H9 (cell line): ENCODE results near the gene PALS2. TPM values are rescaled to one million over a fixed set of nuclear protein-coding genes. Genes with fewer than 3 reads are reported as not detected.
A peak's percentile ranks its signal among the peaks of the same experiment; 100 is the strongest.

ENCODE experiments used
- DNase-seq: peaks from one replicate; pipeline ENCODE4 v3.0.0-alpha.2; 2017
- H2AFZ ChIP-seq: one replicate; pipeline ENCODE4 v1.6.1; 2013; ENCODE audit warnings: mild to moderate bottlenecking, low read length, control low read depth, moderate library complexity
- H2AK5ac ChIP-seq: 2 replicates; pipeline ENCODE4 v1.6.1; 2013; ENCODE audit warnings: low read length, control low read depth, mixed read lengths; ENCODE audit not compliant: insufficient read length
- H2BK120ac ChIP-seq: one replicate; pipeline ENCODE4 v1.6.1; 2013; ENCODE audit warnings: low read depth, mild to moderate bottlenecking, low read length, control low read depth, inconsistent platforms; ENCODE audit not compliant: poor library complexity, severe bottlenecking
- H2BK12ac ChIP-seq: 2 replicates; pipeline ENCODE4 v1.6.1; 2013; ENCODE audit warnings: low read length, control low read depth, mixed read lengths, low read depth; ENCODE audit not compliant: insufficient read length
- H2BK15ac ChIP-seq: 2 replicates; pipeline ENCODE4 v1.6.1; 2013; ENCODE audit warnings: low read depth, low read length, control low read depth
- H2BK20ac ChIP-seq: one replicate; pipeline ENCODE4 v1.6.1; 2013; ENCODE audit warnings: low read depth, mild to moderate bottlenecking, low read length, control low read depth, inconsistent platforms; ENCODE audit not compliant: poor library complexity, severe bottlenecking
- H2BK5ac ChIP-seq: 2 replicates; pipeline ENCODE4 v1.6.1; 2013; ENCODE audit warnings: low read length, control low read depth, mixed read lengths; ENCODE audit not compliant: insufficient read length
- H3K14ac ChIP-seq: 2 replicates; pipeline ENCODE4 v1.6.1; 2013; ENCODE audit warnings: low read length, control low read depth; ENCODE audit not compliant: insufficient read depth
- H3K18ac ChIP-seq: 2 replicates; pipeline ENCODE4 v1.6.1; 2013; ENCODE audit warnings: low read depth, mild to moderate bottlenecking, mixed read lengths, low read length, control low read depth; ENCODE audit not compliant: insufficient read length
- H3K23ac ChIP-seq: 2 replicates; pipeline ENCODE4 v1.6.1; 2013; ENCODE audit warnings: low read length, control low read depth, mixed read lengths, low read depth; ENCODE audit not compliant: insufficient read length
- H3K23me2 ChIP-seq: 2 replicates; pipeline ENCODE4 v1.6.1; 2013; ENCODE audit warnings: low read depth, mild to moderate bottlenecking, mixed read lengths, low read length, control low read depth; ENCODE audit not compliant: insufficient read length, poor library complexity, severe bottlenecking
- H3K27ac ChIP-seq: 2 replicates; pipeline ENCODE4 v1.5.1; 2013; ENCODE audit warnings: low read length, control low read depth, mixed read lengths, low read depth; ENCODE audit not compliant: insufficient read length
- H3K27me3 ChIP-seq: 2 replicates; pipeline ENCODE4 v1.6.1; 2013; ENCODE audit warnings: low read length, control low read depth, inconsistent platforms; ENCODE audit not compliant: insufficient read depth
- H3K4ac ChIP-seq: 2 replicates; pipeline ENCODE4 v1.6.1; 2013; ENCODE audit warnings: low read depth, mild to moderate bottlenecking, control low read depth, inconsistent platforms, low read length, moderate library complexity
- H3K4me1 ChIP-seq: 2 replicates; pipeline ENCODE4 v1.6.1; 2013; ENCODE audit warnings: low read length, control low read depth, inconsistent platforms; ENCODE audit not compliant: insufficient read depth
- H3K4me2 ChIP-seq: 2 replicates; pipeline ENCODE4 v1.6.1; 2013; ENCODE audit warnings: low read length, control low read depth, mixed read lengths; ENCODE audit not compliant: insufficient read length, insufficient read depth
- H3K56ac ChIP-seq: 2 replicates; pipeline ENCODE4 v1.6.1; 2013; ENCODE audit warnings: low read depth, mild to moderate bottlenecking, mixed read lengths, low read length, control low read depth; ENCODE audit not compliant: insufficient read length
- H3K79me1 ChIP-seq: 2 replicates; pipeline ENCODE4 v1.6.1; 2013; ENCODE audit warnings: low read depth, mild to moderate bottlenecking, moderate library complexity, low read length, control low read depth, inconsistent platforms; ENCODE audit not compliant: insufficient read depth, poor library complexity, severe bottlenecking
- H3K79me2 ChIP-seq: 2 replicates; pipeline ENCODE4 v1.6.1; 2013; ENCODE audit warnings: low read length, control low read depth, inconsistent platforms; ENCODE audit not compliant: insufficient read depth
- H3K9ac ChIP-seq: 2 replicates; pipeline ENCODE4 v1.6.1; 2013; ENCODE audit warnings: low read length, control low read depth, mixed read lengths; ENCODE audit not compliant: insufficient read length; ENCODE audit errors: extremely low read depth
- H3K9me3 ChIP-seq: one replicate; pipeline ENCODE4 v1.6.1; 2013; ENCODE audit warnings: low read depth, low read length, inconsistent platforms; ENCODE audit not compliant: control insufficient read depth
- H3T11ph ChIP-seq: one replicate; pipeline ENCODE4 v1.6.1; 2013; ENCODE audit warnings: mild to moderate bottlenecking, low read length, control low read depth, inconsistent platforms
- H4K20me1 ChIP-seq: one replicate; pipeline ENCODE4 v1.6.1; 2013; ENCODE audit not compliant: control insufficient read depth, insufficient read length, insufficient read depth
- H4K5ac ChIP-seq: 2 replicates; pipeline ENCODE4 v1.6.1; 2013; ENCODE audit warnings: low read depth, mild to moderate bottlenecking, mixed read lengths, low read length, control low read depth; ENCODE audit not compliant: insufficient read length
- H4K8ac ChIP-seq: replicated peaks from 2 replicates; pipeline ENCODE4 v1.6.1; 2013; ENCODE audit warnings: low read length, control low read depth, mixed read lengths, low read depth; ENCODE audit not compliant: insufficient read length
- H4K91ac ChIP-seq: 2 replicates; pipeline ENCODE4 v1.6.1; 2013; ENCODE audit warnings: low read depth, mild to moderate bottlenecking, moderate library complexity, mixed read lengths, low read length, control low read depth; ENCODE audit not compliant: insufficient read length
- H3K27ac Mint-ChIP-seq, 3 experiments: 2 replicates in 2 of 3; 3 replicates in 1 of 3; pipeline ENCODE4 v1.8.0; 2020 to 2021; ENCODE audit warnings: mixed read lengths in 3 of 3, mild to moderate bottlenecking in 1 of 3, moderate library complexity in 1 of 3
- H3K27me3 Mint-ChIP-seq: 2 replicates; pipeline ENCODE4 v1.8.0; 2021; ENCODE audit warnings: low read depth, mild to moderate bottlenecking, moderate library complexity, mixed read lengths
- H3K36me3 Mint-ChIP-seq, 3 experiments: 2 replicates in 2 of 3; 3 replicates in 1 of 3; pipeline ENCODE4 v1.8.0; 2020 to 2021; ENCODE audit warnings: low read depth in 3 of 3, mixed read lengths in 3 of 3; ENCODE audit not compliant: insufficient read depth in 1 of 3
- H3K4me1 Mint-ChIP-seq, 2 experiments: 2 replicates each; pipeline ENCODE4 v1.8.0; 2020; ENCODE audit warnings: mixed read lengths in 2 of 2
- H3K4me3 Mint-ChIP-seq, 2 experiments: 2 replicates in 1 of 2; 3 replicates in 1 of 2; pipeline ENCODE4 v1.8.0; 2020 to 2021; ENCODE audit warnings: mild to moderate bottlenecking in 2 of 2, mixed read lengths in 2 of 2, moderate library complexity in 1 of 2
- H3K9me3 Mint-ChIP-seq, 2 experiments: 2 replicates in 1 of 2; 3 replicates in 1 of 2; pipeline ENCODE4 v1.8.0; 2020; ENCODE audit warnings: mild to moderate bottlenecking in 2 of 2, mixed read lengths in 2 of 2, moderate library complexity in 1 of 2
- CTCF ChIP-seq: fragments of 200-600 bp; sonication (generic); conservative IDR thresholded peaks from 3 replicates; pipeline ENCODE4 v1.8.0; 2021; ENCODE audit warnings: antibody characterized with exemption, mild to moderate bottlenecking
- WGBS: extraction: QIAGEN DNeasy Blood & Tissue Kit; methylation state at CpG from one replicate; pipeline ENCODE4 v1.1.7; 2013; ENCODE audit warnings: missing lambda C conversion rate, low lambda C conversion rate, mixed read lengths; ENCODE audit not compliant: insufficient read length; ENCODE audit errors: extremely low coverage; 5-methylcytosine and 5-hydroxymethylcytosine counted together
- total RNA-seq: library from RNA; stranded (reverse); gene quantifications from 2 replicates; pipeline ENCODE4 v1.2.1, GENCODE V29; 2021

PALS2 gene
- total RNA-seq, 1 experiment from 2014 or later, result 63.1 TPM

GRCh38 chr7:24572016-24572392, 1.2 kb upstream of the PALS2 start:
- no peak overlapping the region for H2AK5ac ChIP-seq
- H3T11ph ChIP-seq, result no peak overlapping the region
- no peak overlapping the region for H2AFZ ChIP-seq
- peaks cover 61 to 65% of the 10 kb centered on the region in 2 experiments for H3K4me1 Mint-ChIP-seq
- DNase-seq, result no peak
- peaks cover 27% of the 10 kb centered on the region for H3K27me3 Mint-ChIP-seq
- H3K56ac ChIP-seq, result no peak overlapping the region
- H3K9ac ChIP-seq, result no peak overlapping the region
- no CpG with 5 or more reads among the region's 4 CpGs for WGBS
- no peaks in the 10 kb centered on the region; the same call in 1 of the 2 replicates for H3K27me3 ChIP-seq
- no peaks in the 10 kb centered on the region for H3K79me1 ChIP-seq
- H3K23ac ChIP-seq, result no peak overlapping the region
- H2BK5ac ChIP-seq, result no peak overlapping the region
- no peak overlapping the region for H2BK12ac ChIP-seq
- H3K79me2 ChIP-seq, result peaks cover 13% of the 10 kb centered on the region; the same call in 1 of the 2 replicates
- H4K5ac ChIP-seq, result no peak overlapping the region
- peaks cover 11% of the 10 kb centered on the region for H3K23me2 ChIP-seq
- TF ChIP-seq CTCF, result no peak
- no peak overlapping the region for H2BK20ac ChIP-seq
- no peak overlapping the region for H2BK15ac ChIP-seq
- no peaks in the 10 kb centered on the region for H4K20me1 ChIP-seq
- peak overlapping the region; percentile 76 to 84 for H3K4me3 Mint-ChIP-seq
- no peaks in the 10 kb centered on the region for H3K9me3 ChIP-seq
- no peak overlapping the region for H3K27ac Mint-ChIP-seq
- H3K36me3 Mint-ChIP-seq, result peaks cover 0 to 4% (median 0%) of the 10 kb centered on the region in 3 experiments; a peak in 3 of 7 replicates
- no peak overlapping the region for H4K91ac ChIP-seq
- H3K9me3 Mint-ChIP-seq, result peaks cover 0 to 3% of the 10 kb centered on the region in 2 experiments; a peak in 2 of 5 replicates
- H3K18ac ChIP-seq, result no peak overlapping the region
- H2BK120ac ChIP-seq, result no peak overlapping the region
- H3K27ac ChIP-seq, result no peak overlapping the region
- H3K4ac ChIP-seq, result no peak overlapping the region
- H3K4me1 ChIP-seq, result peaks cover 13% of the 10 kb centered on the region; the same call in 1 of the 2 replicates
- H3K14ac ChIP-seq, result no peak overlapping the region
- H3K4me2 ChIP-seq, result peak overlapping the region; percentile 73
- no peak overlapping the region for H4K8ac ChIP-seq
